Ascending aorta (tissue), 2 donors: Measurements from ENCODE around the gene NGEF. TPM values are rescaled to one million over a fixed set of nuclear protein-coding genes. Genes with fewer than 3 reads are reported as not detected.
"Not testable (repeated sequence)": the region's sequence is repeated elsewhere in the genome, so short reads cannot be mapped to it uniquely, and the experiment has no call there.

Experiments
- DNase-seq, 2 donors: peaks; one replicate each; pipeline ENCODE4 v3.0.0-alpha.2; 2019; ENCODE audit warnings: low spot score in 2 of 2
- H3K27ac ChIP-seq, 2 donors: fragments of 200-600 bp; sonication (generic); one replicate each; pipeline ENCODE4 v1.5.1; 2016 to 2017; ENCODE audit warnings: mild to moderate bottlenecking in 1 of 2
- H3K27me3 ChIP-seq: fragments of 200-600 bp; sonication (generic); one replicate; pipeline ENCODE4 v1.5.1; 2017
- H3K36me3 ChIP-seq, 2 donors: fragments of 200-600 bp; sonication (generic); one replicate each; pipeline ENCODE4 v1.5.1; 2016
- H3K4me1 ChIP-seq, 2 donors: fragments of 200-600 bp; sonication (generic); one replicate each; pipeline ENCODE4 v1.5.1; 2016 to 2017; ENCODE audit warnings: mild to moderate bottlenecking in 1 of 2
- H3K4me3 ChIP-seq, 2 donors: fragments of 200-600 bp; sonication (generic); one replicate each; pipeline ENCODE4 v1.5.1; 2016 to 2017; ENCODE audit warnings: mild to moderate bottlenecking in 1 of 2
- H3K9me3 ChIP-seq, 2 donors: fragments of 200-600 bp; sonication (generic); one replicate each; pipeline ENCODE4 v1.5.1; 2016
- CTCF ChIP-seq, 3 experiments: fragments of 200-600 bp in 2 of 3; fragments of 450-650 bp in 1 of 3; sonication (generic) in 2 of 3; IDR thresholded peaks; one replicate each; pipeline ENCODE4 v1.5.1; 2016 to 2019; ENCODE audit warnings: antibody characterized with exemption in 3 of 3, mild to moderate bottlenecking in 1 of 3, moderate library complexity in 1 of 3
- intact Hi-C: fragments of 100-400 bp; cut with DNase I; formaldehyde crosslinking; loops from one replicate; pipeline ENCODE4 v1.15.1; 2023
- total RNA-seq: library from RNA; depleted of rRNA; stranded (reverse); fragments of >200 nt; gene quantifications from one replicate; pipeline ENCODE4 v1.1.0, GENCODE V29; 2016

The NGEF gene
- total RNA-seq, 1 donor from 2014 or later: 0.43 TPM

- Histone ChIP-seq H3K9me3 (no peaks in the 10 kb centered on the region), H3K36me3 (peaks cover 41 to 60% of the 10 kb centered on the region in 2 donors), H3K4me3 (no peak overlapping the region), H3K27ac (no peak overlapping the region), H3K4me1 (no peaks in the 10 kb centered on the region), H3K27me3 (no peaks in the 10 kb centered on the region)
- intact Hi-C loops: no loop called here
- no peak for TF ChIP-seq CTCF (IDR thresholded peaks at IDR 0.05)
- no peak for DNase-seq
These were observed 153.6 kb downstream of the NGEF start for GRCh38 chr2:232859385-232859916.

- H3K27ac ChIP-seq: no peak overlapping the region
- no peaks in the 10 kb centered on the region for H3K4me1 ChIP-seq
- H3K27me3 ChIP-seq: no peaks in the 10 kb centered on the region
- no peak for DNase-seq
- peaks cover 49 to 63% of the 10 kb centered on the region in 2 donors for H3K36me3 ChIP-seq
- TF ChIP-seq CTCF (IDR thresholded peaks at IDR 0.05): no peak
- no peak overlapping the region for H3K4me3 ChIP-seq
- no peaks in the 10 kb centered on the region for H3K9me3 ChIP-seq
- intact Hi-C loops: no loop called here
These were observed 155.9 kb downstream of the NGEF start for GRCh38 chr2:232857158-232857563.

- intact Hi-C loops: loop anchor here (5.0 kb wide), 1 partner anchor 198 kb away; no protein-coding TSS in a partner anchor
- H3K4me1 ChIP-seq: no peaks in the 10 kb centered on the region
- no peaks in the 10 kb centered on the region for H3K27me3 ChIP-seq
- no peak for TF ChIP-seq CTCF (IDR thresholded peaks at IDR 0.05)
- H3K4me3 ChIP-seq: no peak overlapping the region
- no peak for DNase-seq
- no peaks in the 10 kb centered on the region for H3K9me3 ChIP-seq
- no peak overlapping the region for H3K27ac ChIP-seq
- H3K36me3 ChIP-seq: peaks cover 71 to 74% of the 10 kb centered on the region in 2 donors
These were observed 159.0 kb downstream of the NGEF start for GRCh38 chr2:232854082-232854481.

GRCh38 chr2:232852676-232853075 lies 160.4 kb downstream of the NGEF start:
- no peak for DNase-seq
- Histone ChIP-seq H3K27me3 (no peaks in the 10 kb centered on the region), H3K4me1 (no peaks in the 10 kb centered on the region), H3K9me3 (no peaks in the 10 kb centered on the region), H3K27ac (no peak overlapping the region), H3K4me3 (no peak overlapping the region), H3K36me3 (peaks cover 74% of the 10 kb centered on the region in 2 donors)
- no peak for TF ChIP-seq CTCF (IDR thresholded peaks at IDR 0.05)
- intact Hi-C loops: loop anchor here (2.0 to 5.0 kb wide), 2 partner anchors 200 to 398 kb away; partner anchors contain the start of gene ATG16L1

- H3K4me1 ChIP-seq, H3K9me3 ChIP-seq, DNase-seq, H3K27ac ChIP-seq, H3K4me3 ChIP-seq, H3K27me3 ChIP-seq: not testable (repeated sequence)
- intact Hi-C loops: loop anchor here (2.0 to 5.0 kb wide), 2 partner anchors 200 to 399 kb away; partner anchors contain the start of gene ATG16L1
- H3K36me3 ChIP-seq: peaks cover 71 to 74% of the 10 kb centered on the region in 2 donors
These were observed 161.0 kb downstream of the NGEF start for GRCh38 chr2:232852081-232852480.

GRCh38 chr2:232850039-232850438 lies 163.0 kb downstream of the NGEF start:
- Histone ChIP-seq H3K27ac (no peak overlapping the region), H3K27me3 (no peaks in the 10 kb centered on the region), H3K4me1 (no peaks in the 10 kb centered on the region), H3K9me3 (no peaks in the 10 kb centered on the region), H3K36me3 (peaks cover 70 to 74% of the 10 kb centered on the region in 2 donors), H3K4me3 (no peak overlapping the region)
- intact Hi-C loops: loop anchor here (5.0 kb wide), 1 partner anchor 202 kb away; no protein-coding TSS in a partner anchor
- TF ChIP-seq CTCF (IDR thresholded peaks at IDR 0.05): no peak
- DNase-seq: no peak
